ENCODE measurements around the gene ACBD6.

- no peak for TF ChIP-seq CTCF (IDR thresholded peaks at IDR 0.05; ENCODE audit: insufficient read depth, low read depth, low read length)
- no peak for TF ChIP-seq EZH2 (IDR thresholded peaks at IDR 0.05; ENCODE audit: insufficient read depth, low read length)
Observed at GRCh38 chr1:180507795-180508724, 5.7 kb upstream of the ACBD6 start.

All from astrocyte (in vitro differentiated cells and primary cell).